Effector CD4-positive, alpha-beta T cell (primary cell): Measurements from ENCODE around the gene TRERF1.

Source experiments
- DNase-seq: peaks from one replicate; pipeline ENCODE4 v3.0.0-alpha.2; 2020

TRERF1 gene

DNA sequence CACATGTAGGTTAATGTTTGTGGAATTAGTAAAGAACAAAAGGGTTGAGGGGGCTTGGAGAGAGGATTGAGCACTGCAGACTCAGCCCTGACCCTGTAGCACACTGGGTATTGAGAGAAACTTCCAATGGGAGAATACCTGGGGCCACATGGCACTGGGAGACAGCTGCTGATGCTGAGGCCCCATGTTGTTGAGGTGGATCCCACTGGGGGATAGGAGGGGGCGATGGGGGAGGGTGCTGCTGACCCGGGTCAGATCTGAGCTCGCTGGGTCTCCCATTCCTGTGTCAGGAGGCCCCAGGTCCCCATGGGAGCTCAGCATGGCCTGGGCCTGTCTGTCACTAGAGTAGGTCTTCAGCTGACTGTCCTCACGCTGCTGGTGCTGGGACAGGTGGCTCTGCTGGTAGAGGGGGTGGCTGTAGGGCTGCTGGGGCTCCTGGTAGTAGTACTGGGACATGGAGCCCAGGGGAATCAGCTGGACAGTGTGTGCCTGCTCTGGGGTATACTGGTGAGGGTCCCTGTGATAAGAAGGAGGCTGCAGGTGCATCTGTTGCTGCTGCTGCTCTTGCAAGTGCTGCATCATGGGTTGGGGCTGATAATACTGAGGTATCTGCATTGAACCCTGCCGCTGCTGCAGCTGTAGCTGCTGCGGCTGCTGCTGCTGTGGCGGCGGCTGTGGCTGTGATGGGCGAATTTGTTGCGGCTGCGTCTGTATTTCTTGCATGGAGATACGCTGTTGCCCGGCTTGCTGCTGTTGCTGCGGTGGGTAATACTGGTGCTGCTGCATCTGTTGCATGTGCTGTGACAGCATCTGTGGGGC, 183.5 kb downstream of the TRERF1 start:
- no peak for DNase-seq

DNA sequence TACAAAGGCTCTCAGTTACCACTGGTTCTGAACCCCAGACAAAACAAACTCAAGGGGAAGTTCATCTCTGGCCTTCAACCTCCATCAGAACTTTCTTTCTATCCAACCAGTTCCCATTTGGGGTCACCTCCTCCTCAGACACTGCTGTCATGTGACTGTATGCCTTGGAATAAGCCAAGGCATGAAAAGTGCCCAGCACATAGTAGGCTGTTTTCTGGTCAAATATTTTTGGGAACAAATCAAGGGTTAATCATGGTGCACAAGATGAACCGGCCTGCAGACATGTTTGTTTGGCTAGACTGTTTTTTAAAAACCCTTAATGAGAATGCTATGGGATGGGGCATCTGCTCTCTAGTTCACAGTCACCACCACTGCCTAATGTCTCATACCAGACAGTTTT, 185.2 kb downstream of the TRERF1 start:
- DNase-seq: no peak

DNA sequence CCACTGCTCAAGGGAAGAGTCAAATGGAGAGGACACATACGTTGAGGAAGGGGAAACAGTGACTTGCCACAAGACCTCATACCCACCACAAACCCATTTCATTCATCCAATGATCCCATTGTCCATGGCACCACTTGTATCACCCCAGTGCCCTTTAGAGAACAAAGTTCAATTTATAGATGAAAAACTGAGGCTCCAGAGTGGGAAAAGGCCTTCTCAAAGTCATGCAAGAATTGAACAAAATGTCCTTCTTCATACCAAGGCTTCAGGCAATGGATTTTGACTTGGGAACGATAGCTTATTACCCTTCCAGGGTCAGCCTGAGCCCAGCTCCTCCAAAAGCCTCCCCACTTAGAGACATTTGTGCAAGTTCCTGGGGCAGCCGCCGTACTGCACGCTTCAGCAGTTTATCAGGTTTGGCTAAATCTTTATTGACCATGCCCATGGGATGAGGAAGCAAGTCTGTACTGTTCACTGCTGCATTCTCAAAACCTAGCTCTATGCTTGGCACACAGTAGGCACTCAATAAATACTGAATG, 186.8 kb downstream of the TRERF1 start:
- DNase-seq: no peak

DNA sequence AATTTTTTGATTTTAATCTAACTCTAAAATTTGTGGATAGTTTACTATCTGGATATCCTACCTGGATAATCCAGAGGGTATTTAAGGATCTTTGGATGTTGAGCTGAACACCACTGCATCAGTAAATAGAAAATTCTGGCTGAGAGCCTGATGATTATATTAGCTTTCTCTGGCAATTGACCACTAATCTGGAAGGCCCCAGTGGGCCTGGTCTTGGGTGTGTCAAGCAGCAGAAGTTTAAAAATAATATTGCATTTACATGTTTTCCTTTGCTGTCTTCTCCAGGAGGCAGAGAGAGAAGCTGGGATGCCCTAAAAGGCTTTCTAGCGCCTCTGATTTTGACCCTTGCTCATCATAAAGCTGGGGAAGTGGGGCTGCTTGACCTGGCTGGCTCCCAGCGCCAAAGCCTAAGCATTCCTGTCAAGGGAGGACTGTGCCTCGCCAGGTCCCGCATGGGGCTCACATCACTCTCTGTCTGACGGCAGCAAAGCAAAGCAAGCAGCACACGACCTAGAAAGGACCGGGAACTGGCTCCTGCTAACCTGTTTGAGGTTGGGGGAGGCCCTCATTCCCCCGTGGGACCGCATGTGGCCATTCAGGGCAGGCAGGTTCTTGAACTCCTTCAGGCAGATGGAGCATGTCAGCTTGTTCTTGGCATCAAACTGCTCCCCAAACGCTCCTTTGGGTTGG, 187.4 kb downstream of the TRERF1 start:
- DNase-seq: no peak

DNA sequence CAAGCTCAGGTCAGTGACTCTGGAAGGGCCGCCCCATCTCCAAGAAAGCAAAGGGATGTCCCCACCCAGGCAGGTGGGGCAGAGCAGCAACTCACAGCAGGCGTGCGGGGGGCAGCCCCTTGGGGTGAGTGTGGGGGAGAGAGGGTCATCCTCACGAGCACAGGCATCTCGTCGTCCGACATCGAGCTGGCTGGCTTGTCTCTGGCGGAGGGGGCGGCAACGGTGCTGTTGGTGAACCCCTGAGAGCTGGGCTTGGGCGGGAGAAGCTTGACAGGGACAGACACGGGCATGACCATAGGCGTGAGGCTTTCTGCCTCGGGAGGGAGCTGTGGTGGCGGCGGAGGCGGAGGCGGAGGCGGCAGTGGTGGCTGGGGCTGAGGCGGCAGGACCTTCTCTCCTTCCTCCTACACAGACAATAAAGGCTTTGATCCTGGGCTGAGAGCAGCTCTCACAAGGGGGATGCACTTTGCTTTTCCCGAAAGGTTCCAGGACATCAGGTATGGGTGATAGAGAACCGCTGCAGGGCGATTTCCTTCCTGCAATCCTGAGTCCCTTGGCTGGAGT, 188.5 kb downstream of the TRERF1 start:
- no peak for DNase-seq

DNA sequence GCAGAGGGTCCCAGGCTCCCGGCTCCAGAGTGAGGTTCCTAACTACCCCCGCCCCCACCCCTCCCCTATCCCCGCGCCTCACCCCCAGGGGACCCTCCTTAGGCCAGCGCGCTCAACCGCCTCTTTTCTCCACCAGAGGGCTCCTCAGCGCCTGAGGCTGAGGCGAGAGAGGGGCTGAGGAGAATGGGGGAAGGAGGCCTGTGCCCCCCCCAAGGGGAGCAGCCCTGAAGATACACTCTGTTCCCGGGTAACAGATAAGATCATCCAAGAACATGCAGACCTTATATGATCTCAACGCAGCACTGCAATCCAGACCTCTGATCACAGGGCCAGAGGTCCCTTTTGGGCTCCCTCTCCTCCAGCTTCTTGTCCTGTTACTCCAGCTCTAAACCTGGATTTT, 190.8 kb downstream of the TRERF1 start:
- DNase-seq: no peak

DNA sequence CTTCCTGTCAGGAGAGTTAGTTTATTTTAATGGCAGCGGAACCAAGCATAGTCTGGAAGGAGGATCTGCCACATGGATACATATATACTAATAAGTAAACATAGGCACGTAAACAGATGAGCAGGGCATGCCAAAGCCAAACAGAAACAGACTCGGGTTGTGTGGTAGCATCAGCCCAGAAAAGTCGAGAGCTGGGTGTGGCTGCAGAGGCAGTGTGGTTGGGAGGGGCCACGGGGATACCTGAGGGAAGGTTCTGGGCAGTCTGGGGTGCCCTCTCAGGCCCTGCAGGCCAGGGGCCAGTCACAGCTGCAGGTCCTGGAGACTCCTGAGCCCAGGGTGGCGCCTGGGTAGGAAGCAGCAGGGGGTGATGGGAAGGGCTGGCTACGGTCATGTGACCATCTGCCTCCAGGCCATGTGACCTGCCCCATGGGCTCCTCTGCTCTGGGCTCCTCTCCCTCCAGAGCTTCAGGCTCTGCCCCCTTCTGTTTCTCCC, 191.3 kb downstream of the TRERF1 start:
- no peak for DNase-seq

DNA sequence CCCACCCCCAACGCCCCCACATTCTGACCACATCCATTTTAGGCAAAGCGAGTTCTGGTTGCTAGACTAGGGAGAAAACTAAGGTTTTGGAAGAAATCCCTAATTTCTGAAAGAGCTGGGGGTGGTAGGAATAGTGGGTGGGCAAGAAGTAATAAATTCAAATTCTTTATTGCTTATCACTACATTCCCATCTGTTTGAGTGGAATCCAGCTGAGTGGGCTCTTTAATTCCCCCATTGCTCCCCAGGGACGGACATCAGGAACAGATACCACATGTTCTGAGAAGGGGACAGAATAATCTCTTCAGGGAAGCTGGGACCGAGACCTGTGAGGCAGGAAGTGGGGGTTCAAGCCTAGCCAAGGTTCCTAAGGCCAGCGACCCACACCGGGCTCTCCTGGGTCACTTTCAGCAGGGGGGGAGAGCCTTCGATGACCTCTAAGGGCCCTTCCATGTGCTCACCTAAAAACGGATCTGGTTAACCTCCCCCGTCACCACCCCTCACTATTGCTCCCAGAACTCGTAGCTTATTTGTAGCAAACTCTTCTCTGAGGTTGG, 191.8 kb downstream of the TRERF1 start:
- no peak for DNase-seq

DNA sequence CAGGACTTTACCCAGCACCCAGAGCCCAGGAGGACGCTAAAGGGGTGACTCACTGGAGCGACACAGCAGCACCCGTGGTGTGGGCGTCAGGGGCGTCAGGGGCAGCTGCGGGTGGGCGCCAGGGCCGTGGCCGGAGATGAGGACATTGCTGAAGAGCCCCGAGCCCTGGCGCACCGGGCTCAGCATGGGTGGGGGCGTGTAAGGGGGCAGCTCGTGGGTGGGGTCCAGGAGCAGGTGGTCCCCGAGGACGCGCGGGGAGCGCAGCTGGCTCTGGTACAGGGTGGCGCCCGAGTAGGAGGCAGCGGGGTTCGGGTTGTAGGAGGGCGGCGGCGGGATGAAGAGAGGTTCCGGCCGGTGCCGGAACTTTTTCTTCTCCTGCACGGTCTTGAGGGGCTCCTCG, 192.4 kb downstream of the TRERF1 start:
- no peak for DNase-seq

DNA sequence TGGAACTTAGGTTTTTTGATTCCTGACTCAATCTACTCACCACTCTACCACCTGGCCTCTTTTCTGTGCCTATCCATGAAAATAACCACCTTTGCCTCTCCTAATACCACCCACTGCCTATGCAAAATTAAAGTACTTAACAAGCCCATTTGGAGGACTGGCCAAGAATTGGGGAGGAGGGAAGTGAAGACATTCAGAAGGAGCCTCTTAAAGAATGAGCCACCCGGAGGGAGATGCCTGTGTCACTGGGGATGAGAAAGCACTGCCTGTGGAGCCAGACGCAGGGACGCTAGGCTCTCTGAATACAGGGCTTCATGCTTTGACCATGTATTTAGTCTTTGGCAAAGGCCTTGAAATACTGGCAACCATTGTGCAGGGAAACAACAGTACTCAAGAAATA, 194.1 kb downstream of the TRERF1 start:
- no peak for DNase-seq

DNA sequence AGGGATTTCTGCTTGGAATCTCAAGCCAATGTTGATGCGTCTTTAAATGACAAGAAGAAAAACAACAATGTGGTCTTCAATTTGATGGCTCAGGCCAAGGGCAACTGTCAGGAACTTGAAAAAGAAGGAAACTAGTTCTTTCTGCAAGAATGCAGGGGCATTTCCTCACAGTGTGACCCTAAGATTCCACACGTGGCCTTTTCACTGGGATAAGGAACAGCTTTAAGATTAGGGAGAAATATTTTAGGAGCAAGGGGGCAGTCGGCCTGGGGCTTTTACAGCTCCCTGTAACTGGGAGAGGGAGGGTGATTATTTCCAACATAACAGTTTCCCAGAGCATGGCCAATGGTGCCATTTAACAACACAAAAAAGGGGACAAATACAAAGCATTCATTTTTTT, 194.7 kb downstream of the TRERF1 start:
- DNase-seq: no peak

DNA sequence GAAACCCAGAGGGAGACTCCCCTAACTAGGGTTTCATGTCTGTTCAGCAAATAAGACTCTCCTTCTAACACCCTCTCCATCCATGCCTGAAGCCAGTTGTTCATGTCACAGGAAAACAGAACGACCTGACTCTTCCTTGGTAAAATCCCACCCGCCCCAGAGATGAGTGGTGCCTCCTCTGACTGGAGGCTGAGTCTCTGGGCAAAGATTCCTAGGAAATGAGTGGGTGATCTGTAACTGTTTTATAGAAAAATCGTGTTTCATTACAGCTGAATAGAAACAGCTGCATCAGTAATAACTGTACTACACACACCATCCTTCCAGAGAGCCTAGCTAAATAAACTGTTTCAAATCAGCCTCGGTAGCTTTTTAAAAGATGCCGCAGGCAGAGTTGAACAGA, 196.7 kb downstream of the TRERF1 start:
- DNase-seq: no peak

DNA sequence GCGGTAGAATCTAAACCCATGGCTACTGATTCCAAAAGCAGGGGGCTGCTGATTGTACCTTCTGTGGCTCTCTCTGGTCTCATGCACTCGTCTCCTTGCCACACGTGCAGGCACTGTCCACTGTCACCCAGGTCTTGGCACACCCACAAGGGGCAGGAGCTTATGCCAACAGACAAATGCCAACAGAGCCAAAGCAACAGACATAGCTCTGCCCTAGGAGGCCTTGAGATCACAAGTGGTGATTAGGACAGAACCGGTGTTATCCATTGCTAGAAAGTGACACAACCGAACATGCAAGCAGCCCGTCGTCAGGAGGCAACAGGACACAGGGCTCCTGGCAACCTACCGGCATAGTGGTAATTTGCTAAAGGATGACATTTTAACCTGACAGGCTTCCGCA, 197.2 kb downstream of the TRERF1 start:
- no peak for DNase-seq

DNA sequence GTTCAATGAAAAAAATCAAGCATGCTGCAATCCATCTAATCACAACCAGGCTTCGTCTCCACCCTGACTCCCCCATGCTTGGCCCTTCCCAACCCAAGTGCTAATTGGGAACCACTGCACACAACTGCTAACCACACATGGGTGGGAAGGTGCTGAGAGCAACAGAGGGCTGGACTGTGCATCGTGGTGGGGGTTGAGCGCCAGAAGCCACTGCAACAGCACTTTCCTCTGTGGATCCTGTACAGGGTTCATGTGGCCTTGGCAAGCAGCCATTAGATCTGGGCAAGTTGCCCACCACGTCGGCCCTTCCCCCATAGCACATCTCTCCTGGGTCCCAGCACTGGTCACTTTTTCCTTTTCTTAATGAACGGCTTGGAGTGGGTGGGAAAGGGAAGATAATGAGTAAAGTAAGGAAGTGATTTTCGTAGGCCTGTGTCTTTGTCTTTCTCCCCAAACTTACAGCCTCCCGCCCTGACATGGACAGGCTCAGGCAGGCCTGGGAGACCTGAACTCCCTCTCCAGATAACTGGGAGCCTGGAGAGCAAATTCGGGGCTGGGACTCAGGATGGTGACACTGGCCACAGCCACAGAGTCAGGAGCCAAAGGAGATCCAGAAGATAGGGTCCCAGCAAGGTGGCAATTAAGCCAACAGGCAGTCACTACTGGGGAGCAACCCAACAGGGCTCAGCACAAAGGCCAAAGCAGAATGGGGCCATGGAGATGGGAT, 199.7 kb downstream of the TRERF1 start:
- DNase-seq: no peak

DNA sequence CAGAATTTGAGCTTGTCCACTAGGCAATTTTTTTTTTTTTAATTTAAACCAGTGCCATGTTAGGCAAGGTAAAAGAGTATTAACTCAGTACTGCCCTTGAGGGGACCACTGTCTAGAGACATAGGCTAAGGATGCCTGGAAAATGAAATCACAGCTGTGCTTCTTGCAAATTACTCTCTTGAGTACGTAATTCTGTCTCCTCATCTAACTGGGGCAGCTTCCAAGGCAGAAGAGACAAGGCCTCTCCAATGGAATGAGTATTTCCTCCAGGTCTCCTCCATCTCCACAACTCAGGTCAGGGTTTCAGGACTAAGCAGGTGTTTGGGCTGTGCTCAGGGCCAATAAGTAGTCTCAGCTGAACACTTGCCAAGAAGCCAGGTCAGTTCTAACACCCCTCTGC, 200.2 kb downstream of the TRERF1 start:
- DNase-seq: no peak

DNA sequence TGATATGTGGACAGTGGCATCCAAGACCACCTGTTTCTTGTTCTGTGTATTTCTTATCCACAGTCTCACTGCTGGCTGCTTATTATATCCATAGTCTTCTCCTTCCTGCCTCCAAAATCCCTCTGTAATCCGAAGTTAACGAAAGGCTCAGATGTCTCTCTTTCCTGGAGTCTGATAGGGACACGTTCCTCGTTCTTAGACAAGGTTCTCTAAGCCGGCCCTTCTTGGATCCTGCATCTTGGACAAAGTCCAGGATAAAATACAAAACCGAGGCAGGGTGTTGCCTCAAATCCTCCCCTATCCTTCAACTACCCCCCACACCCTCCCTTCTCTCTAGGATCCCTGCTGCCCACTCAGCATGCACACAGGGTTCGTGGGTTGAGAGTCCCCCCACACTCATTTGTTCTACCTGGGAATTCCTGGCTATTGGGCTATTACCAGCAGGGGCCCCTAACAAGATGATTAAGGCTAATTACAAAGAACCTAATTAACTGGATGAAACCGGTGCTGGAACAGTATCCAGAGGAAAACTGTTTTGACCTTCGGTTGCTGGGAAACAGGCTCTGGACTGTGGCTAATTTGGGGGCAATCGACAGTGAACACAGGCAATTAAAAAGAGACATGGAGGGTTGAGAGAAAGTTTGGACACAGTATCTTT, 201.3 kb downstream of the TRERF1 start:
- DNase-seq: no peak

DNA sequence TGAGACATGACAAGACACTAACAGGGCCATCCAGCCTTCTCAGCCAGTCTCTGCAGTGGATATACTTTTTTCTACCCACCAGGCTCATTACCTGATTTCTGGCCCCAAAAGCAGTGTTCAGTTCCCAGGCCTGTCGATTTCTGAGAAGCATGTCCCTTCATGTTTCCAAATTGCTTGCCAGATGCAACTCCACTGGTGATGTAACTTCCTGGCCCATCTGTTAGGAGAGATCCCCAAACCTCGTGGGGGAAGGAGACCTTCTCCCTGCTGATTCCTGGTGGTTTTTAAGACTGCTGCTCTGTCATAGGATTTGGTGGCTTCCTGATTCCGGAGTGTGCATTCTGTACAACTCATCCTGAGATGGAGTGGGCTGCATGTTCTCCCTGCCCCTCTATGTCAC, 202.4 kb downstream of the TRERF1 start:
- DNase-seq: no peak

DNA sequence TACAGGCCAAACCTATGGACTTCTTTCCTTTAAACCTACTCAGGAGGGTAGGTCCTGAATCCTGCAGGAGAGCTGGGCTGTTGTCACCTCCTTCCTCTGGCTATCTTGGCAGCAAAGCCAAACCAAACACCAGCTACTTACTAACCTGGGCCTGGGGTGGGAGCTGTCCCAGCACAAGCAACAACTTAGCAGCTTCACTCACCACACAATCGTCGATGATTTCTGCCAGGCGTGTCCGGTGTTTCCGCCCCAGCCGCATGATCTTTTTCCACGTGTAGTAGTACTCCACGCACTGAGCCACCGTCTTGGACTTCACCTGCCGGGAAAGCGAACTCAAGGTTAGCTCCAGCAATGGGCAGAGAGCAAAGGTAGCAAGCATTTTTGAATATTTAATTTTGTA, 208.7 kb downstream of the TRERF1 start:
- no peak for DNase-seq

DNA sequence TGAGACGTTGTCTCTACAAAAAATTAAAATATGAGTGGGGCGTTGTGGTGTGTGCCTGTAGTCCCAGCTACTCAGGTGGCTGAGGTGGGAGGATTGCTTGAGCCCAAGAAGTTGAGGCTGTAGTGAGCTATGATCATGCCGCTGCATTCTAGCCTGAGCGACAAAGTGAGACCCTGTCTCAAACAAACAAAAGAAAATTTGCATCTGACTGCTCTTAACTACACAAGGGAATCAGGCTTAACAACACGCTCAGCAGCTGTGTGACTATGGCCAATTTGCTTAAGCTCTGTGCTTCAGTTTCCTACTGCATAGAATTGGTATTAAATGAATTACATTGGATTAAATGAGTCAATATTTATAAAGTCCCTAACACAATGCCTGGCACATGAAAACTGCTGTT, 209.8 kb downstream of the TRERF1 start:
- no peak for DNase-seq

DNA sequence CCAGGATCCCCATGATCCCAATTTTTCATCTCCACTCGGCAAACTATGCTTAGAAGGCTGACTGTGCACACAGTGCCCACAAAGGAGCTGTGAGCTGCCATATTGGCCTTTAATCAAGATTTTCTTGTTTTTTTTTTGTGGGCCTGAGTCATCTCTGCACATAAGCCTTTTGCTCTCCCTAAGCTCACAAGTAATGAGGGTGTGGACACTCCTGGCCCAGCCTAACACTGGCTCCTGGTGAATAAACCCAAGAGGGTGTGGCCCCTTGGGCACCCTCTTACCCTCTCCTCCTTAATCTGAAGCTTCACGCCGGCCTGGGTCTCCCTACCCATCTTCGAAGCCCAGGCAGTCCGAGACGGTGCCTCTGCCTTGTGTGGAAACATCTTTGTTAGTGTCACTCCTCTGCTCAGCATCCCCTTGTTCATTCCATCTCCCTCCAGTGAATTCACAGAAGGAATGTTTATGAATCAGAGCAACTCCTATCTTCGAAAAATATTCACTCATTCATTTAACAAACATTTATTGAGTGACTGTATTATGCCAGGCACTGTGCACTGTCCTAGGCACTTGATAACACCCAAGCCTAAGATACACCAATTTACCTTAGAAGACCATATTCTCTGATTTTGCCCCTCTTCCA, 211.9 kb downstream of the TRERF1 start:
- no peak for DNase-seq

DNA sequence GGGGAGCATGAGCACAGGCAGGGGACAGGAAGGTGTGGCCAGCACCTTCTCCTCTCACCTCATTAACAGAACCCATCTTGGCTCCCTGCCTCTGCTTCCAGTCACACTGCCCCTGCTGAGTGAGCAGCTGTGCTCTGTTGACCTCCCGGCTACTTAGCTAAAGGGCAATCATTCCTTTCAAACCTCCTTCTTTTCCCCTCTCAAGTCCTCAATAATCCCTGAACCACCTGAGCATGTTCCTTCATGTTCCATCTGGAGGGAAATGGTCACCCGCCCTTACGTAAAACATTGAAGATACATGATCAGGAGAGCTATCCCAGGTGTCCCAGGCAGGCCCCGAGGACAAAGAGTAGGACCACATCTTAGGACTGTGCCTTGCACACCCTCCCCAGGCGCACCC, 212.4 kb downstream of the TRERF1 start:
- DNase-seq: no peak

DNA sequence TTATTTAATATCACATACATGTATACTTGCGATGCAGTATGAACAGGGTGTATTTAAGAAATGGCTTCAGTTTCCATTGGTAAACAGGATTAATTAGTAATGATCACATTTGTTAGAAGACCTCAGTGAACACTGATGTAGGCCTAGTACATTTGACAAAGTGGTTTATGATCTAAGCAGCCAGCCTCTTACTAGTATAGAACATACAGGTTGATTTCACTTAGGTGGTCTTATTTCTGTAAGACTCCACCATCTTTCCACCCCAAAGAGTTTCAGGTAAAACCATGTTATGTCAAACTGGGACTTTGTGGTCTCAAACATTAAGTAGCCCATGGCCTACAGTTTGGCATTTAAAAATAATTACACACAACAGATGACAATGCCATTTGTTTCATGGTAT, 213.9 kb downstream of the TRERF1 start:
- no peak for DNase-seq
